ENCODE measurements around the gene SYNE4. TPM values are rescaled to one million over a fixed set of nuclear protein-coding genes. Genes with fewer than 3 reads are reported as not detected.

The SYNE4 gene, protein sequence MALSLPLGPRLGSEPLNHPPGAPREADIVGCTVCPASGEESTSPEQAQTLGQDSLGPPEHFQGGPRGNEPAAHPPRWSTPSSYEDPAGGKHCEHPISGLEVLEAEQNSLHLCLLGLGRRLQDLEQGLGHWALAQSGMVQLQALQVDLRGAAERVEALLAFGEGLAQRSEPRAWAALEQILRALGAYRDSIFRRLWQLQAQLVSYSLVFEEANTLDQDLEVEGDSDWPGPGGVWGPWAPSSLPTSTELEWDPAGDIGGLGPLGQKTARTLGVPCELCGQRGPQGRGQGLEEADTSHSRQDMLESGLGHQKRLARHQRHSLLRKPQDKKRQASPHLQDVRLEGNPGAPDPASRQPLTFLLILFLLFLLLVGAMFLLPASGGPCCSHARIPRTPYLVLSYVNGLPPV
- polyA plus RNA-seq (0.16 and 0.19 TPM in 2 replicates), polyA minus RNA-seq (0.35 TPM in 1 of 2 replicates, not detected in the other)

DNA sequence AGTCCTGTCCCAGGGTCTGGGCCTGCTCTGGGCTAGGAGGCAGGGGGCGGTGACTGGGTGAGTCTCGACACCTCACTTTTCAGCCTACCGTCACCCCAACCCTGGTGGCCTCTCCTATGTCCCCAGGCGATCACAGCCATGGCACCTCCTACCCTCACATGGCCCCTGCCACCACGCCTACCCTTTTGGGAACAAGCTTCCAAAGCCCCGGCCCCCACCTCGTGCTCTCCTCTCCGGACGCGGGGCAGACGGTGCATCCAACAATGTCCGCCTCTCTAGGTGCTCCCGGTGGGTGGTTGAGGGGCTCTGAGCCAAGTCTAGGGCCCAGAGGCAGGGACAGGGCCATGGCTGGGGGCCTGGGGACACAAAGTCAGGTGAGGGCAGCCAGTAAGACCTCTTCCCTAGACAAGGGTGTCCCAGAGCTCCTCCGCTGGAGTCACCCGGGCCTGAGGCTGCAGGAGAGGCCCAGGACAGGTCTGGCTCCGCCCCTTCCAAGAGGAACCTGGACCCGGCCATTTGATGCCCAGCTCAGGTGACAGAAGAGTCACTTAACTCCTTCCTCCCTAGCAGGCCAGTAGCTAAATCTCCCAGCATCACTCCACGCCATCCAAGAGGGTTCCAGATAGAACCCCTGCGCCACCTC lies at the start of gene SYNE4:
SYNE4 (minus strand) TSS at position 478 of the 643 bp plus-strand sequence; CDS start at position 346, 132 bp downstream.
- no peak for TF ChIP-seq EP300 (conservative IDR thresholded peaks at IDR 0.05; ENCODE audit: poor library complexity, severe bottlenecking)
- no peak for TF ChIP-seq TAF1 (IDR thresholded peaks at IDR 0.05; ENCODE audit: low read depth)
- TF ChIP-seq MXI1 (conservative IDR thresholded peaks at IDR 0.05; ENCODE audit: poor library complexity, severe bottlenecking) = no peak
- no peak for TF ChIP-seq RAD21 (conservative IDR thresholded peaks at IDR 0.05)
- no peak for TF ChIP-seq EZH2 (IDR thresholded peaks at IDR 0.05; ENCODE audit: borderline replicate concordance, insufficient read depth, low read length, poor library complexity, severe bottlenecking)
- TF ChIP-seq SMC3 (conservative IDR thresholded peaks at IDR 0.05; ENCODE audit: poor library complexity) = no peak
- TF ChIP-seq POLR2AphosphoS5 (IDR thresholded peaks at IDR 0.05) = no peak
- TF ChIP-seq, protein P1, sequence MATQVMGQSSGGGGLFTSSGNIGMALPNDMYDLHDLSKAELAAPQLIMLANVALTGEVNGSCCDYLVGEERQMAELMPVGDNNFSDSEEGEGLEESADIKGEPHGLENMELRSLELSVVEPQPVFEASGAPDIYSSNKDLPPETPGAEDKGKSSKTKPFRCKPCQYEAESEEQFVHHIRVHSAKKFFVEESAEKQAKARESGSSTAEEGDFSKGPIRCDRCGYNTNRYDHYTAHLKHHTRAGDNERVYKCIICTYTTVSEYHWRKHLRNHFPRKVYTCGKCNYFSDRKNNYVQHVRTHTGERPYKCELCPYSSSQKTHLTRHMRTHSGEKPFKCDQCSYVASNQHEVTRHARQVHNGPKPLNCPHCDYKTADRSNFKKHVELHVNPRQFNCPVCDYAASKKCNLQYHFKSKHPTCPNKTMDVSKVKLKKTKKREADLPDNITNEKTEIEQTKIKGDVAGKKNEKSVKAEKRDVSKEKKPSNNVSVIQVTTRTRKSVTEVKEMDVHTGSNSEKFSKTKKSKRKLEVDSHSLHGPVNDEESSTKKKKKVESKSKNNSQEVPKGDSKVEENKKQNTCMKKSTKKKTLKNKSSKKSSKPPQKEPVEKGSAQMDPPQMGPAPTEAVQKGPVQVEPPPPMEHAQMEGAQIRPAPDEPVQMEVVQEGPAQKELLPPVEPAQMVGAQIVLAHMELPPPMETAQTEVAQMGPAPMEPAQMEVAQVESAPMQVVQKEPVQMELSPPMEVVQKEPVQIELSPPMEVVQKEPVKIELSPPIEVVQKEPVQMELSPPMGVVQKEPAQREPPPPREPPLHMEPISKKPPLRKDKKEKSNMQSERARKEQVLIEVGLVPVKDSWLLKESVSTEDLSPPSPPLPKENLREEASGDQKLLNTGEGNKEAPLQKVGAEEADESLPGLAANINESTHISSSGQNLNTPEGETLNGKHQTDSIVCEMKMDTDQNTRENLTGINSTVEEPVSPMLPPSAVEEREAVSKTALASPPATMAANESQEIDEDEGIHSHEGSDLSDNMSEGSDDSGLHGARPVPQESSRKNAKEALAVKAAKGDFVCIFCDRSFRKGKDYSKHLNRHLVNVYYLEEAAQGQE (IDR thresholded peaks at IDR 0.05; ENCODE audit: borderline replicate concordance) = no peak
- TF ChIP-seq, protein P2, sequence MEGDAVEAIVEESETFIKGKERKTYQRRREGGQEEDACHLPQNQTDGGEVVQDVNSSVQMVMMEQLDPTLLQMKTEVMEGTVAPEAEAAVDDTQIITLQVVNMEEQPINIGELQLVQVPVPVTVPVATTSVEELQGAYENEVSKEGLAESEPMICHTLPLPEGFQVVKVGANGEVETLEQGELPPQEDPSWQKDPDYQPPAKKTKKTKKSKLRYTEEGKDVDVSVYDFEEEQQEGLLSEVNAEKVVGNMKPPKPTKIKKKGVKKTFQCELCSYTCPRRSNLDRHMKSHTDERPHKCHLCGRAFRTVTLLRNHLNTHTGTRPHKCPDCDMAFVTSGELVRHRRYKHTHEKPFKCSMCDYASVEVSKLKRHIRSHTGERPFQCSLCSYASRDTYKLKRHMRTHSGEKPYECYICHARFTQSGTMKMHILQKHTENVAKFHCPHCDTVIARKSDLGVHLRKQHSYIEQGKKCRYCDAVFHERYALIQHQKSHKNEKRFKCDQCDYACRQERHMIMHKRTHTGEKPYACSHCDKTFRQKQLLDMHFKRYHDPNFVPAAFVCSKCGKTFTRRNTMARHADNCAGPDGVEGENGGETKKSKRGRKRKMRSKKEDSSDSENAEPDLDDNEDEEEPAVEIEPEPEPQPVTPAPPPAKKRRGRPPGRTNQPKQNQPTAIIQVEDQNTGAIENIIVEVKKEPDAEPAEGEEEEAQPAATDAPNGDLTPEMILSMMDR (IDR thresholded peaks at IDR 0.05; ENCODE audit: poor library complexity, severe bottlenecking) = no peak
- no peaks in the 10 kb centered on the region for H3K36me3 ChIP-seq (ENCODE audit: insufficient read depth, low read length)
- H3K9me2 ChIP-seq (ENCODE audit: insufficient read depth, low read length) = no peaks in the 10 kb centered on the region
- no peak within 1 kb of the TSS for H3K27ac ChIP-seq (ENCODE audit: low read length)
- H3K79me2 ChIP-seq (replicated peaks; ENCODE audit: insufficient read depth, low read length) = no peaks in the 10 kb centered on the region
- H3K9ac ChIP-seq (ENCODE audit: low read length) = peak within 1 kb of the TSS; percentile 1
- H3F3A ChIP-seq (ENCODE audit: insufficient read depth, low read length, poor library complexity, severe bottlenecking) = no peaks in the 10 kb centered on the region
- H3K4me2 ChIP-seq (ENCODE audit: low read length) = no peak within 1 kb of the TSS
- H3K4me3 ChIP-seq (ENCODE audit: low read length) = peak within 1 kb of the TSS; percentile 45
- H2AFZ ChIP-seq (ENCODE audit: low read depth, low read length) = no peak within 1 kb of the TSS
- H4K20me1 ChIP-seq (ENCODE audit: insufficient read depth) = no peaks in the 10 kb centered on the region
- H3K9me3 ChIP-seq (ENCODE audit: low read length) = no peaks in the 10 kb centered on the region
- H3K27me3 ChIP-seq (ENCODE audit: insufficient read depth, low read depth, low read length) = peaks cover 7% of the 10 kb centered on the region

Measured in neural cell (in vitro differentiated cells).